Ascending aorta (tissue), 2 donors: ENCODE results near the gene LMOD2. TPM values are rescaled to one million over a fixed set of nuclear protein-coding genes. Genes with fewer than 3 reads are reported as not detected.

Source experiments
- DNase-seq, 2 donors: peaks; one replicate each; pipeline ENCODE4 v3.0.0-alpha.2; 2019; ENCODE audit warnings: low spot score in 2 of 2
- H3K27ac ChIP-seq, 2 donors: fragments of 200-600 bp; sonication (generic); one replicate each; pipeline ENCODE4 v1.5.1; 2016 to 2017; ENCODE audit warnings: mild to moderate bottlenecking in 1 of 2
- H3K27me3 ChIP-seq: fragments of 200-600 bp; sonication (generic); one replicate; pipeline ENCODE4 v1.5.1; 2017
- H3K36me3 ChIP-seq, 2 donors: fragments of 200-600 bp; sonication (generic); one replicate each; pipeline ENCODE4 v1.5.1; 2016
- H3K4me1 ChIP-seq, 2 donors: fragments of 200-600 bp; sonication (generic); one replicate each; pipeline ENCODE4 v1.5.1; 2016 to 2017; ENCODE audit warnings: mild to moderate bottlenecking in 1 of 2
- H3K4me3 ChIP-seq, 2 donors: fragments of 200-600 bp; sonication (generic); one replicate each; pipeline ENCODE4 v1.5.1; 2016 to 2017; ENCODE audit warnings: mild to moderate bottlenecking in 1 of 2
- H3K9me3 ChIP-seq, 2 donors: fragments of 200-600 bp; sonication (generic); one replicate each; pipeline ENCODE4 v1.5.1; 2016
- intact Hi-C: fragments of 100-400 bp; cut with DNase I; formaldehyde crosslinking; loops from one replicate; pipeline ENCODE4 v1.15.1; 2023
- total RNA-seq: library from RNA; depleted of rRNA; stranded (reverse); fragments of >200 nt; gene quantifications from one replicate; pipeline ENCODE4 v1.1.0, GENCODE V29; 2016
- TF ChIP-seq, protein P1 (sequence below), 3 experiments: fragments of 200-600 bp in 2 of 3; fragments of 450-650 bp in 1 of 3; sonication (generic) in 2 of 3; IDR thresholded peaks; one replicate each; pipeline ENCODE4 v1.5.1; 2016 to 2019; ENCODE audit warnings: antibody characterized with exemption in 3 of 3, mild to moderate bottlenecking in 1 of 3, moderate library complexity in 1 of 3

The LMOD2 gene
- total RNA-seq, 1 donor from 2014 or later: not detected

DNA sequence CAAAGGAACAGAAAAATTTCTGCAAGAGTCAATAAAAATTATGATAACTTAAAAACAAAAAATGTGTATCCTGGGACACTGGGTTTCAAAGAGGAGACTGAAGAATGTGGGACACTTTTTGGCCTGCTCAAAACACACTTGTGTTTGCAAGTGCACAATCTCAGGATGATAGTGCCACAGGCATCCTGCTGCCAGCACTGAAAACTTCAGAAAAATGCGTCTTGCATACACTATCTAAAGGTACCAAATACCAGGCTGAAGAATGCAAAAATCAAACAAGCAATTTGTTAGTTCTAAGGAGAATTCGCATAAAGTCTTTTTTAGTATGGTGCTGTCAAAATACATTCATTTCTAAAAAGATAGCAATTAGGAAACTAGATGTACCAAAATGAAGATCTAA is 55.0 kb downstream of the LMOD2 start:
- peaks cover 0 to 21% of the 10 kb centered on the region in 2 donors for H3K4me1 ChIP-seq
- H3K27me3 ChIP-seq: no peaks in the 10 kb centered on the region
- H3K9me3 ChIP-seq: no peaks in the 10 kb centered on the region
- DNase-seq: no peak
- H3K27ac ChIP-seq: no peak overlapping the region
- TF ChIP-seq, protein P1, sequence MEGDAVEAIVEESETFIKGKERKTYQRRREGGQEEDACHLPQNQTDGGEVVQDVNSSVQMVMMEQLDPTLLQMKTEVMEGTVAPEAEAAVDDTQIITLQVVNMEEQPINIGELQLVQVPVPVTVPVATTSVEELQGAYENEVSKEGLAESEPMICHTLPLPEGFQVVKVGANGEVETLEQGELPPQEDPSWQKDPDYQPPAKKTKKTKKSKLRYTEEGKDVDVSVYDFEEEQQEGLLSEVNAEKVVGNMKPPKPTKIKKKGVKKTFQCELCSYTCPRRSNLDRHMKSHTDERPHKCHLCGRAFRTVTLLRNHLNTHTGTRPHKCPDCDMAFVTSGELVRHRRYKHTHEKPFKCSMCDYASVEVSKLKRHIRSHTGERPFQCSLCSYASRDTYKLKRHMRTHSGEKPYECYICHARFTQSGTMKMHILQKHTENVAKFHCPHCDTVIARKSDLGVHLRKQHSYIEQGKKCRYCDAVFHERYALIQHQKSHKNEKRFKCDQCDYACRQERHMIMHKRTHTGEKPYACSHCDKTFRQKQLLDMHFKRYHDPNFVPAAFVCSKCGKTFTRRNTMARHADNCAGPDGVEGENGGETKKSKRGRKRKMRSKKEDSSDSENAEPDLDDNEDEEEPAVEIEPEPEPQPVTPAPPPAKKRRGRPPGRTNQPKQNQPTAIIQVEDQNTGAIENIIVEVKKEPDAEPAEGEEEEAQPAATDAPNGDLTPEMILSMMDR (IDR thresholded peaks at IDR 0.05): no peak
- peaks cover 6 to 24% of the 10 kb centered on the region in 2 donors for H3K36me3 ChIP-seq
- intact Hi-C loops: no loop called here
- no peak overlapping the region for H3K4me3 ChIP-seq

DNA sequence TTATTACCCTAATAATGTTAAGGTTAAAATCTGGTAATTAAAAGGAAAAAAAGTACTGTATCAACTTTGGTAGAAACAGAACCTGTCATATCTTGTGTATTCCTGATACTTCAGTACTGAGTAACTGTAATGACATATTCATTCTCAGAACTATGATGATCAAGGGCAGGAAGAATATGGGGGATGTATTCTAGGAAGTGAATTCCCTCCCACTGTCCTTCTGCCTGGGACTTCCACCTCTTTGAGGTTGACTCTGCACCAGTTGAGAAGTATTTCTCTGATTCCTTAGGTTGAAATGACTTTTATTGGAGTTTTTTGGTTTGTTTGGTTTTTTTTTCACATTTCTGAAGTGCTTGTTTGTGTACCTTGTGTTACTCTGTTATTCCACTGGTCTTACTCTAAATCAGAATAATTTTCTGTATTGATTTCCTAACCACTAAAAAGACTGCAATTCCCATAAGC is 56.2 kb downstream of the LMOD2 start:
- peaks cover 0 to 21% of the 10 kb centered on the region in 2 donors for H3K4me1 ChIP-seq
- H3K36me3 ChIP-seq: peaks cover 6 to 19% of the 10 kb centered on the region in 2 donors
- H3K27ac ChIP-seq: no peak overlapping the region
- intact Hi-C loops: no loop called here
- H3K27me3 ChIP-seq: no peaks in the 10 kb centered on the region
- H3K4me3 ChIP-seq: no peak overlapping the region
- no peaks in the 10 kb centered on the region for H3K9me3 ChIP-seq
- no peak for DNase-seq
- TF ChIP-seq, protein P1 (IDR thresholded peaks at IDR 0.05): no peak

DNA sequence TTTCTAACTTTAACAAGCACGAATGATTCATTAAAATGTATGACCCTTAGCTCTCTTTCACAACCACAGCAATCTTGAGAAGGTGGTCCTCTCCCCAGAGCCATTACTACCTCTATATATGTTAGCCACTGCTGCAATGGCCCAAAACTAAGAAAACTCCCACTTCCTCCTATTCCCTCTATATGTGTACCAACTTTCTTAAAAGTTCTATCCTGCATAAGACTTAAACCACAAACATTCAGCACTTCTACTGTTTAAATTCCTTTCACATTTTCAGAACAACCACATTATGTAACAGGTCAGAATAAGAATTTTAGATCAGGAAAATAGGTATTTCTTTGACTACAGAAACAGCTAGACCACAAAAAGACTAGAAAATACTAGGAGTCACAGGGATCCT is 57.0 kb downstream of the LMOD2 start:
- no peak overlapping the region for H3K27ac ChIP-seq
- TF ChIP-seq, protein P1 (IDR thresholded peaks at IDR 0.05): no peak
- H3K4me3 ChIP-seq: no peak overlapping the region
- no peak for DNase-seq
- H3K9me3 ChIP-seq: no peaks in the 10 kb centered on the region
- intact Hi-C loops: no loop called here
- peaks cover 0 to 21% of the 10 kb centered on the region in 2 donors for H3K4me1 ChIP-seq
- no peaks in the 10 kb centered on the region for H3K27me3 ChIP-seq
- peaks cover 2 to 12% of the 10 kb centered on the region in 2 donors for H3K36me3 ChIP-seq

Other genes starting within 250 kb of the LMOD2 start
- gene IQUB, start 121.3 kb upstream of the LMOD2 start, total RNA-seq: not detected
- 20.1 TPM for gene NDUFA5, start 98.0 kb upstream of the LMOD2 start, total RNA-seq
- not detected for gene ASB15, start 54.0 kb upstream of the LMOD2 start, total RNA-seq
- gene WASL, start 93.1 kb downstream of the LMOD2 start, total RNA-seq: 23.7 TPM
- gene HYAL4, start 189.3 kb downstream of the LMOD2 start, total RNA-seq: not detected